ENCODE results near the gene CD48. TPM values are rescaled to one million over a fixed set of nuclear protein-coding genes. Genes with fewer than 3 reads are reported as not detected.
"Not testable (repeated sequence)": the region's sequence is repeated elsewhere in the genome, so short reads cannot be mapped to it uniquely, and the experiment has no call there.

The CD48 gene
- total RNA-seq, 1 donor from 2014 or later, result not detected

DNA sequence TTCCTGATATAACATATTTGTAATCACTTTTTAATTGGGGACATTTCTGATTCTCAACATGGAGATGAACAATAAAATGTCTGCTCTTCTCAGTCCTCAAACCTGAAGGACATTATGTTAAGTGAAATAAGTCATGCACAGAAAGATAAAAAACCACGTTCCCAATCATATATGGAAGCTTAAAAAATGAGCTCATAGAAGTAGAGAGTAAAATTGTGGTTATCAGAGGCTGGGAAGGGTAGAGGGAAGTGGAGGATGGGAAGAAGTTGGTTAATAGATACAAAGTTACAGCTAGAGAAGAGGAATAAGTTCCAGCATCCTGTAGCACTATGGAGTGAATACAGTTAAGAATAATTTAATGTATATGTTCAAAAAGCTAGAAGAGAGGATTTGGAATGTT is 1.5 kb upstream of the CD48 start:
- DNase-seq (ENCODE audit: low spot score), result no peak
- no peaks in the 10 kb centered on the region for H3K36me3 Mint-ChIP-seq (ENCODE audit: low read depth)
- H3K27me3 Mint-ChIP-seq (ENCODE audit: low read depth), result peaks cover 24% of the 10 kb centered on the region
- H3K4me1 Mint-ChIP-seq (ENCODE audit: low read depth), result no peaks in the 10 kb centered on the region
- TF ChIP-seq, protein P1, sequence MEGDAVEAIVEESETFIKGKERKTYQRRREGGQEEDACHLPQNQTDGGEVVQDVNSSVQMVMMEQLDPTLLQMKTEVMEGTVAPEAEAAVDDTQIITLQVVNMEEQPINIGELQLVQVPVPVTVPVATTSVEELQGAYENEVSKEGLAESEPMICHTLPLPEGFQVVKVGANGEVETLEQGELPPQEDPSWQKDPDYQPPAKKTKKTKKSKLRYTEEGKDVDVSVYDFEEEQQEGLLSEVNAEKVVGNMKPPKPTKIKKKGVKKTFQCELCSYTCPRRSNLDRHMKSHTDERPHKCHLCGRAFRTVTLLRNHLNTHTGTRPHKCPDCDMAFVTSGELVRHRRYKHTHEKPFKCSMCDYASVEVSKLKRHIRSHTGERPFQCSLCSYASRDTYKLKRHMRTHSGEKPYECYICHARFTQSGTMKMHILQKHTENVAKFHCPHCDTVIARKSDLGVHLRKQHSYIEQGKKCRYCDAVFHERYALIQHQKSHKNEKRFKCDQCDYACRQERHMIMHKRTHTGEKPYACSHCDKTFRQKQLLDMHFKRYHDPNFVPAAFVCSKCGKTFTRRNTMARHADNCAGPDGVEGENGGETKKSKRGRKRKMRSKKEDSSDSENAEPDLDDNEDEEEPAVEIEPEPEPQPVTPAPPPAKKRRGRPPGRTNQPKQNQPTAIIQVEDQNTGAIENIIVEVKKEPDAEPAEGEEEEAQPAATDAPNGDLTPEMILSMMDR (IDR thresholded peaks at IDR 0.05), result no peak
- H3K27ac Mint-ChIP-seq (ENCODE audit: unreplicated experiment), result no peak overlapping the region
- no peaks in the 10 kb centered on the region for H3K9me3 Mint-ChIP-seq (ENCODE audit: low read depth)
- H3K4me3 Mint-ChIP-seq (ENCODE audit: unreplicated experiment), result no peak overlapping the region

DNA sequence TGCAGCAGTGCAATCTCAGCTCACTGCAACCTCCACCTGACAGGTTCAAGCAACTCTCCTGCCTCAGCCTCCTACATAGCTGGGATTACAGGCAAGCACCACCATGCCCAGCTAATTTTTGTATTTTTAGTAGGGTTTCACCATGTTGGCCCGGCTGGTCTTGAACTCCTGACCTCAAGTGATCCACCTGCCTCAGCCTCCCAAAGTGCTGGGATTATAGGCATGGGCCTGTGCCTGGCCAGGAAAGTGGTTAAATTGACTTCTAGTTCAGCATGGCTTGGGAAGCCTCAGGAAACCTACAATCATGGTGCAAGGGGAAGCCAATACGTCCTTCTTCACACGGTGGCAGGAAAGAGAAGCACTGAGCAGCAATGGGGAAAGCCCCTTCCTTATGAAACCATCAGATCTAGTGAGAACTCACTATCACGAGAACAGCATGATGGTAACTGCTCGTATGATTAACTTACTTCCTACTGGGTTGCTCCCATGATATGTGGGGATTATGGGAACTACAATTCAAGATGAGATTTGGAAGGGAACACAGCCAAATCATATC is 981 bp upstream of the CD48 start:
- not testable (repeated sequence) for H3K4me1 Mint-ChIP-seq (ENCODE audit: low read depth); H3K27ac Mint-ChIP-seq (ENCODE audit: unreplicated experiment); DNase-seq (ENCODE audit: low spot score); H3K4me3 Mint-ChIP-seq (ENCODE audit: unreplicated experiment); H3K9me3 Mint-ChIP-seq (ENCODE audit: low read depth); H3K36me3 Mint-ChIP-seq (ENCODE audit: low read depth)
- peaks cover 21% of the 10 kb centered on the region for H3K27me3 Mint-ChIP-seq (ENCODE audit: low read depth)

DNA sequence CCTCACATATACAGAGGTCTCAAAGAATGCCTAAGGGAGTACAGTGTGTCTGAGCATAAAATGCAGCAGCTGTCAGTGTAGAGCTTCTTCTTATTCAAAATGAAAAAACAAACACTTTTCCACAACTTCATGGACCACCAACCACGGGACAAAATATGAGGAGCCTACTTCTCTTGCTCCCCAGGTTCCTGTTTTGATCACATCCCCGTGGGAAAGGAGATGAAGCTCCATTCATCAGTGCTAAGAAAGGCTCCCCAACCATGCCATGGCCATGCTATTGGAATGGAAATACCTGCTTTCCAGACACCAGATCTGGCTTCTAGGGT is 383 bp downstream of the CD48 start:
- Mint-ChIP-seq H3K27me3 (ENCODE audit: low read depth) (peaks cover 13% of the 10 kb centered on the region), H3K4me3 (ENCODE audit: unreplicated experiment) (no peak overlapping the region), H3K9me3 (ENCODE audit: low read depth) (no peaks in the 10 kb centered on the region), H3K36me3 (ENCODE audit: low read depth) (no peaks in the 10 kb centered on the region), H3K27ac (ENCODE audit: unreplicated experiment) (no peak overlapping the region), H3K4me1 (ENCODE audit: low read depth) (no peaks in the 10 kb centered on the region)
- DNase-seq (ENCODE audit: low spot score), result no peak
- TF ChIP-seq, protein P1 (IDR thresholded peaks at IDR 0.05), result no peak

DNA sequence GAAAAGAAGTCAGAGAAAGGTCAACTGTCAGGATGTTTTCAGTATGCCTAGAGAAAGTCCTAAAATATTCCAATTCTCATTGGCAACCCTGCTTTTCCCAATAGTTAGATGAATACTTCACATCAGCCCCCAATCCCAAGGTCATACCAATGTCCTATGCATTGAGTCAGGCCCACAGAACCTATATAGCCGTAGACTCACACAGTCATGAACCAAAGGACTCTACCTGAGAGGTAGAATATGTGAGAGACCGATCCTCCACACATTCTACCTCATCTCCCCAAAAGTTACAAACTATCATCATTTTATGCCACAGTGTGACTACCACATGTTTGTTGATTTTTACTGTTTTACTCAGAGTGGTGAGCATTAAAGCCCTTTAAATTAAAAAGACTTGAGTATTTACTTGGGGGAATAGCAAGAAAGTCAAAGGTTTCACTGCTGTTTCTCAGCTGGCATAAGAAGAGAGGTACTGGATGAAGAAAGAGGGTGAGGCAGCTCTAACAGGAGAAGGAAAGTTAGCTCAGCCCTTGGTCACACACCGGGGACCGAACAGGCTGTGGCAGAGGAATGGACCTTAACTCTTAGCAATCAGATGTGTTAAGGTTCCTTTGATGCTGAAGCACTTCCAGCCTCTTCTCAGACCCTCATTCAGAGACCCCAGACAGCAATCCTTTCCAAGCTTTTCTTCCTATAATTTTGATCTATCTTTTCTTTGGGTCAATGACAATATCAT is 937 bp downstream of the CD48 start:
- no peak for DNase-seq (ENCODE audit: low spot score)
- peaks cover 14% of the 10 kb centered on the region for H3K27me3 Mint-ChIP-seq (ENCODE audit: low read depth)
- TF ChIP-seq, protein P1 (IDR thresholded peaks at IDR 0.05), result no peak
- no peaks in the 10 kb centered on the region for H3K36me3 Mint-ChIP-seq (ENCODE audit: low read depth)
- no peaks in the 10 kb centered on the region for H3K4me1 Mint-ChIP-seq (ENCODE audit: low read depth)
- H3K9me3 Mint-ChIP-seq (ENCODE audit: low read depth), result no peaks in the 10 kb centered on the region
- H3K4me3 Mint-ChIP-seq (ENCODE audit: unreplicated experiment), result no peak overlapping the region
- no peak overlapping the region for H3K27ac Mint-ChIP-seq (ENCODE audit: unreplicated experiment)

DNA sequence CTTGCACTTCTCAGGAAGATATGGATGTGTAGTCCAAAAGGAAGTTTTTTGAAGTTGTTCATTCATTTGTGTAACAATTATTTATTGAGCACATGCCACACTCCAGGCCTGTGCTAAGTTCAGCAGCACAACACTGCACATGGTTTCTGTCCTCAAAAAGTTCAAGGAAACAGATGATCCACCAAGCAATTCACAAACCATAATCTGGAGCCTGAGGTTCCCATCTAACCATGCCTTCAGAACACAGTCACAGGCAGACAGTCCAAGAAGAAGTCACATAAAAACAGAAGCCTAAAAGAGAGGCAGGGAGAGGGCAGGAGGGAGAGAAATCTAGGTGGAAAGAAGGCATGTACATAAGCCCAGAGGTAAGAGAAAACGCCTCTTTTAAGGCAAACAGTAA is 1.9 kb downstream of the CD48 start:
- no peak overlapping the region for H3K27ac Mint-ChIP-seq (ENCODE audit: unreplicated experiment)
- DNase-seq (ENCODE audit: low spot score), result no peak
- no peak overlapping the region for H3K4me3 Mint-ChIP-seq (ENCODE audit: unreplicated experiment)
- TF ChIP-seq, protein P1 (IDR thresholded peaks at IDR 0.05), result no peak
- no peaks in the 10 kb centered on the region for H3K36me3 Mint-ChIP-seq (ENCODE audit: low read depth)
- no peaks in the 10 kb centered on the region for H3K9me3 Mint-ChIP-seq (ENCODE audit: low read depth)
- H3K27me3 Mint-ChIP-seq (ENCODE audit: low read depth), result peaks cover 12% of the 10 kb centered on the region
- H3K4me1 Mint-ChIP-seq (ENCODE audit: low read depth), result no peaks in the 10 kb centered on the region

DNA sequence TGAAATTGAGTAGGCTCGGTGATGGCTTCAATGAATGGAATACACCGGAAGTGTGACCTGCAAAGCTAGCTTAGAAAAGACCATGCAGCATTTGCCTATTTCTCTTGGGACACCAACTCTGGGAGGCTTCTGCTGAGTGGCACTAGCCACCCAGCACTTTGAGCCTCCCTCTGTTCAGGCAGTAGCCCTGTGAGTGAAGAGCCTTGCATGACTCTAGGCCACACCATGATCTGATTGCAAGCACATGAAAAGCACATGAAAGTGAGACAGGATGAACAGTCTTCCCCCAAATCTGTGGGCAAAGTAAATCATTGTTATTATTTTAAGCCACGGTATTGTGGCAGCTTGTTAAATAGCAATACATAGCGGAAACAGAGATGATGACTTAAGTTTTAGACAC is 2.8 kb downstream of the CD48 start:
- Mint-ChIP-seq H3K36me3 (ENCODE audit: low read depth) (no peaks in the 10 kb centered on the region), H3K27ac (ENCODE audit: unreplicated experiment) (no peak overlapping the region), H3K4me3 (ENCODE audit: unreplicated experiment) (no peak overlapping the region), H3K4me1 (ENCODE audit: low read depth) (no peaks in the 10 kb centered on the region), H3K27me3 (ENCODE audit: low read depth) (peaks cover 15% of the 10 kb centered on the region), H3K9me3 (ENCODE audit: low read depth) (no peaks in the 10 kb centered on the region)
- no peak for DNase-seq (ENCODE audit: low spot score)
- TF ChIP-seq, protein P1 (IDR thresholded peaks at IDR 0.05), result no peak

All from chondrocyte (in vitro differentiated cells).